K562 (cell line): ENCODE results near the gene NR1D1. TPM values are rescaled to one million over a fixed set of nuclear protein-coding genes. Genes with fewer than 3 reads are reported as not detected.
A peak's percentile ranks its signal among the peaks of the same experiment; 100 is the strongest.

Experiments used
- JUN ChIP-seq, 2 experiments: sonication (generic) in 1 of 2; formaldehyde crosslinking in 1 of 2; IDR thresholded peaks; 2 replicates each; pipeline versions ENCODE4 v1.6.1 to v1.8.0; 2012 to 2022; ENCODE audit warnings: borderline replicate concordance in 2 of 2, mild to moderate bottlenecking in 2 of 2, improper control_type of control experiment in 1 of 2, low read depth in 1 of 2, low read length in 1 of 2, missing genetic modification reagents in 1 of 2
- STAG1 ChIP-seq: sonication (generic); formaldehyde crosslinking; IDR thresholded peaks from 2 replicates; pipeline ENCODE4 v1.5.0; 2020; ENCODE audit warnings: missing genetic modification reagents, borderline replicate concordance
- TRIM24 ChIP-seq, 2 experiments: fragments of 450-650 bp; IDR thresholded peaks; 2 replicates each; pipeline ENCODE4 v1.6.1; 2016
- ZC3H8 ChIP-seq: fragments of 450-650 bp; IDR thresholded peaks from 2 replicates; pipeline ENCODE4 v1.6.1; 2017
- ZNF140 ChIP-seq: fragments of 250-450 bp; sonication (Bioruptor Pico); IDR thresholded peaks from 2 replicates; pipeline ENCODE4 v1.8.0; 2021; ENCODE audit warnings: moderate library complexity, mild to moderate bottlenecking, inconsistent platforms
- ZNF445 ChIP-seq: fragments of 250-450 bp; sonication (Bioruptor Pico); IDR thresholded peaks from 2 replicates; pipeline ENCODE4 v1.4.0; 2020; ENCODE audit warnings: low read depth, mild to moderate bottlenecking, moderate library complexity
- ZNF696 ChIP-seq: fragments of 250-450 bp; sonication (Bioruptor Pico); conservative IDR thresholded peaks from 2 replicates; pipeline ENCODE4 v1.4.0; 2020; ENCODE audit warnings: mild to moderate bottlenecking, moderate library complexity
- ZNF699 ChIP-seq: fragments of 250-450 bp; sonication (Bioruptor Pico); IDR thresholded peaks from 2 replicates; pipeline ENCODE4 v1.8.0; 2021; ENCODE audit warnings: mild to moderate bottlenecking, moderate library complexity; ENCODE audit not compliant: insufficient replicate concordance
- polyA plus RNA-seq, 8 experiments: library from polyadenylated mRNA; depleted of rRNA in 4 of 8; stranded (reverse) in 5 of 8; unstranded in 3 of 8; fragments of >200 nt; fragmentation: Nextera tagmentation in 2 of 8; fragmentation: Illumina TruSeq in 1 of 8; extraction: Ambion mirVana in 2 of 8; extraction: Trizol in 1 of 8; gene quantifications; 2 replicates each; pipeline versions ENCODE4 v1.2.1 to v1.2.3, GENCODE V29; 2011 to 2014; ENCODE audit warnings: inconsistent platforms in 1 of 8, missing spikeins in 1 of 8
- total RNA-seq, 7 experiments: library from RNA; depleted of rRNA in 6 of 7; stranded (reverse); fragments of >200 nt in 6 of 7; fragmentation: Illumina TruSeq in 2 of 7; extraction: Trizol in 2 of 7; gene quantifications; 2 replicates each; pipeline versions ENCODE4 v1.2.1 to v1.2.3, GENCODE V29; 2011 to 2021; ENCODE audit warnings: low replicate concordance in 1 of 7
- TF ChIP-seq, protein P1 (sequence below): fragments of 250-450 bp; sonication (Bioruptor Pico); IDR thresholded peaks from 2 replicates; pipeline ENCODE4 v1.4.0; 2020
- TF ChIP-seq, protein P2 (sequence below): sonication (generic); formaldehyde crosslinking; IDR thresholded peaks from 2 replicates; pipeline ENCODE4 v1.8.0; 2023; ENCODE audit warnings: mild to moderate bottlenecking, missing genetic modification reagents
- TF ChIP-seq, protein P3 (sequence below): fragments of 250-450 bp; sonication (Bioruptor Pico); IDR thresholded peaks from 2 replicates; pipeline ENCODE4 v1.4.0; 2020

Gene NR1D1
- total and polyA plus RNA-seq, 9 of the 15 experiments (the other 6 are each of a cell fraction or from before 2014, with no cell fraction given) = 0.25 to 7.7 (median 0.65) TPM

DNA sequence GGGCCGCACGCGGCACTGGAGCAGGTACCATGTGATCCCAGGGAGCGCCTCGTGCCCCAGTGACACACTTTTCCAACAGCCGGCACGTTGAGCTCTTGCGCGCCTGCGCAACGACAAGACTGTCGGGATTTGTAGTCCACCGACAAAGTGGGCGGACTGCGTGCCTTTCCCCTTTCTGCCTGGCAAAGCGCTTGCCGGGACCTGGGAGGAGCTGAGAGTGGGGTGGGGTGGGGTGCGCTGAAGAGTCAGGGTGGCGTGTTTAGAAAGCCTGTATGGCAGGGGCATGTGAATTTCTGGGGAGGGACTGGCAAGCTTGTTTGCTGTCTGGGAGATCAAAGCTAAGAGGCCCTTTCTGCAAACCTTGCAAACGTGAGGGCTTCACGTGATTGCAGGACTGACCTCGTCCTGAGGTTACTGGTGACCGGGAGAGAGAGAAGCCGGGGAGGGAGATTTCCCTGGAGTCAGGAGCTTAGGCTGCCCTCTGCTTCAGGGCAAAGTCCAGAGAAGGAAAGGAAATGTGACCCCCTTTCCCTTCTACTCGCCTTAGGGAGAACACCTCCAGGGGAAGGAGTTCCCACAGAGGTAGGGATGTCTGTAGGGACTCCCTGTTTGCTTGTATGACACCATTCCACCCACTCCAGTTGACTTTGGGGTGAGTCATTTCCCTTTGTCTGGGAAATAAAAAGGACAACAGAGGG lies 429 bp upstream of the NR1D1 start (continued):
- TF ChIP-seq ZNF699 (CRISPR knock-in tag) = no peak
- TF ChIP-seq, protein P1, sequence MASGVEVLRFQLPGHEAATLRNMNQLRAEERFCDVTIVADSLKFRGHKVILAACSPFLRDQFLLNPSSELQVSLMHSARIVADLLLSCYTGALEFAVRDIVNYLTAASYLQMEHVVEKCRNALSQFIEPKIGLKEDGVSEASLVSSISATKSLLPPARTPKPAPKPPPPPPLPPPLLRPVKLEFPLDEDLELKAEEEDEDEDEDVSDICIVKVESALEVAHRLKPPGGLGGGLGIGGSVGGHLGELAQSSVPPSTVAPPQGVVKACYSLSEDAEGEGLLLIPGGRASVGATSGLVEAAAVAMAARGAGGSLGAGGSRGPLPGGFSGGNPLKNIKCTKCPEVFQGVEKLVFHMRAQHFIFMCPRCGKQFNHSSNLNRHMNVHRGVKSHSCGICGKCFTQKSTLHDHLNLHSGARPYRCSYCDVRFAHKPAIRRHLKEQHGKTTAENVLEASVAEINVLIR (CRISPR knock-in tag) = 0 out of 2 replicates have a peak, but pooled peaks have one; percentile 20
- no peak for TF ChIP-seq TRIM24 (IDR thresholded peaks at IDR 0.05)
- TF ChIP-seq, protein P2, sequence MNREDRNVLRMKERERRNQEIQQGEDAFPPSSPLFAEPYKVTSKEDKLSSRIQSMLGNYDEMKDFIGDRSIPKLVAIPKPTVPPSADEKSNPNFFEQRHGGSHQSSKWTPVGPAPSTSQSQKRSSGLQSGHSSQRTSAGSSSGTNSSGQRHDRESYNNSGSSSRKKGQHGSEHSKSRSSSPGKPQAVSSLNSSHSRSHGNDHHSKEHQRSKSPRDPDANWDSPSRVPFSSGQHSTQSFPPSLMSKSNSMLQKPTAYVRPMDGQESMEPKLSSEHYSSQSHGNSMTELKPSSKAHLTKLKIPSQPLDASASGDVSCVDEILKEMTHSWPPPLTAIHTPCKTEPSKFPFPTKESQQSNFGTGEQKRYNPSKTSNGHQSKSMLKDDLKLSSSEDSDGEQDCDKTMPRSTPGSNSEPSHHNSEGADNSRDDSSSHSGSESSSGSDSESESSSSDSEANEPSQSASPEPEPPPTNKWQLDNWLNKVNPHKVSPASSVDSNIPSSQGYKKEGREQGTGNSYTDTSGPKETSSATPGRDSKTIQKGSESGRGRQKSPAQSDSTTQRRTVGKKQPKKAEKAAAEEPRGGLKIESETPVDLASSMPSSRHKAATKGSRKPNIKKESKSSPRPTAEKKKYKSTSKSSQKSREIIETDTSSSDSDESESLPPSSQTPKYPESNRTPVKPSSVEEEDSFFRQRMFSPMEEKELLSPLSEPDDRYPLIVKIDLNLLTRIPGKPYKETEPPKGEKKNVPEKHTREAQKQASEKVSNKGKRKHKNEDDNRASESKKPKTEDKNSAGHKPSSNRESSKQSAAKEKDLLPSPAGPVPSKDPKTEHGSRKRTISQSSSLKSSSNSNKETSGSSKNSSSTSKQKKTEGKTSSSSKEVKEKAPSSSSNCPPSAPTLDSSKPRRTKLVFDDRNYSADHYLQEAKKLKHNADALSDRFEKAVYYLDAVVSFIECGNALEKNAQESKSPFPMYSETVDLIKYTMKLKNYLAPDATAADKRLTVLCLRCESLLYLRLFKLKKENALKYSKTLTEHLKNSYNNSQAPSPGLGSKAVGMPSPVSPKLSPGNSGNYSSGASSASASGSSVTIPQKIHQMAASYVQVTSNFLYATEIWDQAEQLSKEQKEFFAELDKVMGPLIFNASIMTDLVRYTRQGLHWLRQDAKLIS (CRISPR knock-in tag) = no peak
- TF ChIP-seq STAG1 (CRISPR knock-in tag) = no peak
- TF ChIP-seq ZNF696 (CRISPR knock-in tag) = no peak
- TF ChIP-seq ZNF445 (CRISPR knock-in tag) = no peak
- no peak for TF ChIP-seq ZNF140 (CRISPR knock-in tag)
- TF ChIP-seq, protein P3, sequence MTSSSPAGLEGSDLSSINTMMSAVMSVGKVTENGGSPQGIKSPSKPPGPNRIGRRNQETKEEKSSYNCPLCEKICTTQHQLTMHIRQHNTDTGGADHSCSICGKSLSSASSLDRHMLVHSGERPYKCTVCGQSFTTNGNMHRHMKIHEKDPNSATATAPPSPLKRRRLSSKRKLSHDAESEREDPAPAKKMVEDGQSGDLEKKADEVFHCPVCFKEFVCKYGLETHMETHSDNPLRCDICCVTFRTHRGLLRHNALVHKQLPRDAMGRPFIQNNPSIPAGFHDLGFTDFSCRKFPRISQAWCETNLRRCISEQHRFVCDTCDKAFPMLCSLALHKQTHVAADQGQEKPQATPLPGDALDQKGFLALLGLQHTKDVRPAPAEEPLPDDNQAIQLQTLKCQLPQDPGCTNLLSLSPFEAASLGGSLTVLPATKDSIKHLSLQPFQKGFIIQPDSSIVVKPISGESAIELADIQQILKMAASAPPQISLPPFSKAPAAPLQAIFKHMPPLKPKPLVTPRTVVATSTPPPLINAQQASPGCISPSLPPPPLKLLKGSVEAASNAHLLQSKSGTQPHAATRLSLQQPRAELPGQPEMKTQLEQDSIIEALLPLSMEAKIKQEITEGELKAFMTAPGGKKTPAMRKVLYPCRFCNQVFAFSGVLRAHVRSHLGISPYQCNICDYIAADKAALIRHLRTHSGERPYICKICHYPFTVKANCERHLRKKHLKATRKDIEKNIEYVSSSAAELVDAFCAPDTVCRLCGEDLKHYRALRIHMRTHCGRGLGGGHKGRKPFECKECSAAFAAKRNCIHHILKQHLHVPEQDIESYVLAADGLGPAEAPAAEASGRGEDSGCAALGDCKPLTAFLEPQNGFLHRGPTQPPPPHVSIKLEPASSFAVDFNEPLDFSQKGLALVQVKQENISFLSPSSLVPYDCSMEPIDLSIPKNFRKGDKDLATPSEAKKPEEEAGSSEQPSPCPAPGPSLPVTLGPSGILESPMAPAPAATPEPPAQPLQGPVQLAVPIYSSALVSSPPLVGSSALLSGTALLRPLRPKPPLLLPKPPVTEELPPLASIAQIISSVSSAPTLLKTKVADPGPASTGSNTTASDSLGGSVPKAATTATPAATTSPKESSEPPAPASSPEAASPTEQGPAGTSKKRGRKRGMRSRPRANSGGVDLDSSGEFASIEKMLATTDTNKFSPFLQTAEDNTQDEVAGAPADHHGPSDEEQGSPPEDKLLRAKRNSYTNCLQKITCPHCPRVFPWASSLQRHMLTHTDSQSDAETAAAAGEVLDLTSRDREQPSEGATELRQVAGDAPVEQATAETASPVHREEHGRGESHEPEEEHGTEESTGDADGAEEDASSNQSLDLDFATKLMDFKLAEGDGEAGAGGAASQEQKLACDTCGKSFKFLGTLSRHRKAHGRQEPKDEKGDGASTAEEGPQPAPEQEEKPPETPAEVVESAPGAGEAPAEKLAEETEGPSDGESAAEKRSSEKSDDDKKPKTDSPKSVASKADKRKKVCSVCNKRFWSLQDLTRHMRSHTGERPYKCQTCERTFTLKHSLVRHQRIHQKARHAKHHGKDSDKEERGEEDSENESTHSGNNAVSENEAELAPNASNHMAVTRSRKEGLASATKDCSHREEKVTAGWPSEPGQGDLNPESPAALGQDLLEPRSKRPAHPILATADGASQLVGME (CRISPR knock-in tag) = no peak
- TF ChIP-seq JUN (IDR thresholded peaks at IDR 0.05; ENCODE audit: borderline replicate concordance, low read depth, low read length) = peak; percentile 84
- no peak for TF ChIP-seq JUN (CRISPR knock-in tag; IDR thresholded peaks at IDR 0.05; ENCODE audit: borderline replicate concordance)
- no peak for TF ChIP-seq ZC3H8
